ENCODE measurements around the gene KCNJ9.

DNA sequence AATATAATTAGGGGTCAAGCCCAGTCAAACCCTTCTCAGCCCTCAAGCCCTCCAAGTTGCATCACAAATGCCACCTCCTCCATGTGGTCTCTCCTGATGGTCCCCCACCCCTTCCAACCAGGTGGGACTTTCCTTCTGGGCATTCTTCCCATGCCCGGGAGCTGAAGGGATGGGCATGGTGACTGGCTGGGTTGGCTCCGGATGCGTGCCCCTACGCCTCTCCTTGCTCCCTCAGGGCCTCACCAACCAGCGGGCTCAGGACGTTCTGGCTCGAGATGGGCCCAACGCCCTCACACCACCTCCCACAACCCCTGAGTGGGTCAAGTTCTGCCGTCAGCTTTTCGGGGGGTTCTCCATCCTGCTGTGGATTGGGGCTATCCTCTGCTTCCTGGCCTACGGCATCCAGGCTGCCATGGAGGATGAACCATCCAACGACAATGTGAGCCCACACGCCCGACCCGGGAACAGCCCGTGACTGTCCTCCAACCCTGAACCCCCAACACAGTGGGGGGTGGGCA, 41.7 kb downstream of the KCNJ9 start:
- TF ChIP-seq, protein P1, sequence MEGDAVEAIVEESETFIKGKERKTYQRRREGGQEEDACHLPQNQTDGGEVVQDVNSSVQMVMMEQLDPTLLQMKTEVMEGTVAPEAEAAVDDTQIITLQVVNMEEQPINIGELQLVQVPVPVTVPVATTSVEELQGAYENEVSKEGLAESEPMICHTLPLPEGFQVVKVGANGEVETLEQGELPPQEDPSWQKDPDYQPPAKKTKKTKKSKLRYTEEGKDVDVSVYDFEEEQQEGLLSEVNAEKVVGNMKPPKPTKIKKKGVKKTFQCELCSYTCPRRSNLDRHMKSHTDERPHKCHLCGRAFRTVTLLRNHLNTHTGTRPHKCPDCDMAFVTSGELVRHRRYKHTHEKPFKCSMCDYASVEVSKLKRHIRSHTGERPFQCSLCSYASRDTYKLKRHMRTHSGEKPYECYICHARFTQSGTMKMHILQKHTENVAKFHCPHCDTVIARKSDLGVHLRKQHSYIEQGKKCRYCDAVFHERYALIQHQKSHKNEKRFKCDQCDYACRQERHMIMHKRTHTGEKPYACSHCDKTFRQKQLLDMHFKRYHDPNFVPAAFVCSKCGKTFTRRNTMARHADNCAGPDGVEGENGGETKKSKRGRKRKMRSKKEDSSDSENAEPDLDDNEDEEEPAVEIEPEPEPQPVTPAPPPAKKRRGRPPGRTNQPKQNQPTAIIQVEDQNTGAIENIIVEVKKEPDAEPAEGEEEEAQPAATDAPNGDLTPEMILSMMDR (conservative IDR thresholded peaks at IDR 0.05) = no peak
- TF ChIP-seq EZH2 (IDR thresholded peaks at IDR 0.05; ENCODE audit: low read depth) = no peak

All from PC-9 (cell line).